Suppressor macrophage treated with lipopolysaccharide for 4 hours (primary cell): Measurements from ENCODE around the gene STX8.

Experiments
- DNase-seq: peaks from one replicate; pipeline ENCODE4 v3.0.0-alpha.2; 2020

STX8 gene

DNA sequence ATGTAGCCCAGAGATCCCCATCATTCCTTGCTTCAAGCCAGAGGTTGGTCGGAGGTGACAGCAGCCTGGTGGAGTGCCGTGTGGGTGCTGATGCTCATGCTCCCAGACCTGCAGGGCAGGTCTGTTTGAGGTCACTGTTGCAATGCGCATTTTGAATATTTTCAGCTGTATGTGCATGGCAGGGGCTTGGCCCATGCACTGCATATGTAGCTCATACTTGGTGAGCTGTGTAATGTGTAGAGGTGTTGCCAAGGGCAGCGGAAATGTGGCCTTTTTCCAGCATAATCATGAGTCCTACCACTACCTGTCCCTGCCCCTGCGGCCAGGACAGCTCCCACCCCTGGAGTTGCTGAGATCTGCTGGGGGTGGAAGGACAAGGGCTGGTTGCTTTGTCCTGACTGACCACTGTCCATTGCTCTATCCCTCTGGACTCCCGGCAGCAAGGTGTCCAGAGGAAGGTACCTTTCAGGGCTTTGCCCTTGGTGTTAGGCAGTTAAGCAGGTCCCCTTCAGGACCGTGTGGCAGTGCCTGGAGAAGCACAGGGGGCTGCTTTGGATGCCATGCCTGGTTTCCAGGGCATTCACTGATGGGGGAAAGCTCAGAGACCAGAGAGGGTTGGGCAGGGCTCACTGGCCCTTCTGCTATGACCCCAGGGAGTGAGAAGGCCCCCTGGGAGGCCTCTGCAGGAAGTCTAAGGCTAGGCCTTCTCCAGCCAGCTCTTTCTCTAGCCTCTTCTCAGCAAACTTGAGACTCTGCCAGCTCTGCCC lies 339.2 kb downstream of the STX8 start:
- DNase-seq, result no peak

DNA sequence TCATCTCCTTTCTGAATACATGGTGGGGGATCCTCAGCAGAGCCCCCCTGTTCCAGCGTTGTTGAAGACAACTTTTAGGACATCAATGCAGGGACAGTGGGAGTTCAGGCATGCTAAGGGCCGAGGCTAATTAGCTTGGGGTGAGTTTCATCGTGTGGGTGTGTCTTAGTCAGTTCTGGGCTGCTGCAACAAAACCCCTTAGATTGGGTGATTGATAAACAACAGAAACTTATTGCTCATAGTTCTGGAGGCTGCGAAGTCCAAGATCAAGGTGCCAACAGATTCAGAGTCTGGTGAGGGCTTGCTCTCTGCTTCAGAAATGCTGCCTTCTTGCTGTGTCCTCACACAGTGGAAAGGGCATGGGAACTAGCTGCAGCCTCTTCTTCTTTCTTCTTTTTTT lies 340.3 kb downstream of the STX8 start:
- no peak for DNase-seq

DNA sequence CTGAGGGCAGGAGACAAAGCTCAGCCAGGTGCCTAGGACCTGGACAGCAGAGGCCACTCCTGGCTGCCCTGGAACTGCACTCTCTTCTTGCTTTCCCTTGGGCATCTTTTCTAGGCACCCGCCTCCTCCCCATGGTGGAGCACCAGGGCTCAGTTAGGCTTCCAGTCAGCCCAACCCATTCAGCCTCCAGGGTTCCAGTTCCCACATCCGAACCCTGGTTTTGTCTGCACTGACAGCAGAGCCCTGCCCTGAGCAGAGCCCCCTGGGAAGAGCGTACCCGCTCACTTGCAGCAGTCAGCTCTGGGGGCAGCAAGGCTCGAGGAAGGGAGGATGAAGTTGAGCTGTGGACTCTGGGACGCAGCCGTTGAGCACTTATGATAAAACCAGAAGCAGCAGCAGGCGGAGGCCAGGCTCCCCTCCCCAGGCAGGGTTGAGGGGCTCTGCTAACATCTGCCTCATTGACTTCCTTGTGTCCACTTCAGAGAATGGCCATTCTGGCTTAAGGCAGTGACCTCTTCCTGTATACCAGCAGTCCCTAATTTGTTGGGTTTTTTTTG lies 341.2 kb downstream of the STX8 start:
- no peak for DNase-seq

DNA sequence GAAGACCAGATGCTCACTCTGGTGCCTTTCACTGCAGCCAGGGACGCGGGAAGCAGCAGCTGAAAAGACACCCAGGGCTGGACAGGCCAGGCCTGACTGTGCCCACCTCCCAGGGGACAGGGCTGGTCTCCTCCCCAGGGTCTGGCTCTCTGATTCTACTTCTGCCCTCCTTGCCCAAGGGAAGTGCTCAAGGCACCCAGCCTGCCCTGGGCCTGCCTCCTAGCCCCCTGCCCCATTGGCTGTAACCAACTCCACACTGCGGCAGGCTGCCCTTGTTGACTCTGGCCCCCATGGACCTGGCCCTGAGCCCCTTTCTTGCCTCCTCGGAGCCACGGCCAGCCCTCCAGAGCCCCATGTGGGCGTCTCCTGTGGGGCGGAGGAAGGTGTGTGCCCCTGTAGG lies 341.9 kb downstream of the STX8 start:
- no peak for DNase-seq

DNA sequence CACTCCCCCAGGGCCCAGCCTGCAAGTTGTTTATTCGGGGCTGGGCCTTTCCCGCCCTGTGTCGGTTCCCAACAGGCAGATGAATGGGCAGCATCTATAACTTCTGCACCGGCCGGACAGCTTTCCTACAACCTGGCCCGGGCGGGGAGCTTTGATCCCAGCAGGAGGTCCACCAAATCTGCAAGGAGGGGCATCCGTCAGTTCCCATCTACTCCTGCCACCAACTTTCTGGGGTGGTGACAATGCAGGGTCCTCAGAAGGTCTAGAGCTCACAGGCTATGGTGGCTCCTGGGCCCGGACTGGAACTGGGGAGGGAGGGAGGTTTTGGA lies 342.4 kb downstream of the STX8 start:
- no peak for DNase-seq

DNA sequence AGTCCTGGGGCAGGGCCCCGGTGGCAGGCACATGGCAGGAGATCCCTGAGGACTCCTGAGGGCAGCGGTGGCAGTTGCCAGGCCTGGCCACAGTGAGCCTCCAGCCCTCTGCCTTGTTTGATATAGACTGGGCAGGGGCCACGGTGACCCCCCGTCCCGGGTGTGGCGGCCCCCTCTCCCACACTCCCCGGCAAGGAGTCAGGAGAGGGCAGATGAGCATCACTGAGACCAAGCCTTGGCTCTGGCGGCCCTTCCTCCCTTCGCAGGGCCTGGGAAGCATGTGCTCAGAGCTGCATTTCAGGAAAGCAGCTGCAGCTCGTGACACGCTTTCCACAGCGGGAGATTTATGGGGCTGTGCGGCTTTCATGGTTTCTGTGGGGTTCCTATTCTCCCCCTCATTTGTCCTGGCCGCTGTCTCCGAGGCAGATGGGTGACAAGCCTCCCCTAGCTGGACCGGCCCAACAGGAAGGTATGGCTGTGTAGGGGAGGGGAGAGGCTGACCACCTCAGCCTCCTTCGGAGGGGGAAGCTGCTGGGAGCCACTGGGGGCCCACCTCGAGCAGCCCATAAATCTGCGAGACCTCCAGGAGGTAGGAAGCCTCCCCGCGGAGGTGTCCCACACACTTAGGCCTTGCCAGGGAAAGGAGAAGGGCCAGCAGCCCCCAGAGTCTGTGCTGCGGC lies 342.9 kb downstream of the STX8 start:
- DNase-seq, result no peak

DNA sequence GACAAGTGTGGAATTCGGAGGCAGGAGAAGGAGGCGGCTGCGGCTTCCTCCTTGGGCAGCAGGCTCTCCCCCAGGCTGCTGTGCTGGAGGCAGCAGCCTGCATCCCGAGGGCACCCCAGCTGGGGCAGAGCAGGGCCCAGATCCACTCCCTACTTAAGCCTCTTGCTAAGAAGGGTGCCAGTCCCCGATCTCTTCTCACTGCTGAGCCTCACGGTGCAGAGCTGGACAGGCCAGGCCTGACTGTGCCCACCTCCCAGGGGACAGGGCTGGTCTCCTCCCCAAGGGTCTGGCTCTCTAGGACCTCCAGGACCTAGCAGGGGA lies 343.5 kb downstream of the STX8 start:
- DNase-seq, result no peak

DNA sequence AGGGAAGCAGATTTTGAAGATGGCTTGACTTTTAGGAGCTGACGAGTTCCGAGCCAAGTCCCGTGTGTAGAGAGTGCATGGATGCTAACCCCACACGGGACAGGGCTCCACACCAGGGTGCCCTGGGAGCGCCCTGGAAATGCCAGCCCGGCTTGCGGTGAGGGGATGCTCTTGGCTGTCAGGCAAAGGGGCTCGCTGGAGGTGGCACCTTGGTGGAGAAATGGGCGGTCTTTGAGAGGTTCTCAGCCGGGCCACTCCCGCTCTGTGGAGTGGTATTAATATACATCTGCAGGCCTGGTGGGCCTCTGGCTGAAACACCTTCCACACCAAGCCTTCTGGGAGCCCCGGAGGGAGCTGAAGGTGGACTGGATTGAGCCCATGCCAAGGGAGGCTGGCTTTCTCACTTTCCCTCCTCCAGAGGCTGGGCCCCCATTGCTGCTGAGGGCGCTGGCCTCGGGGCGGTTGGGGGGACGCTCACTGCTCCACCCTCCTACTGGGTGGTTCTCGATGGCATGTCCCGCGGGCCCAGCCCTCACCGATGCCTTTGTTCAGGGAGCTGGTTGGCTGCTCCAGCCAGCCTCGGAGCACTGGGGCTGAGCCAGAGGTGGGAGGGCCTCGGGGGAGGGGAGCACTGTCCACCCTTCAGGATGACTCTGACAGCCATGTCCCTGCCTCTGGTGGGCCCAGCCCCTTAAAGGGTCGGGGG lies 344.0 kb downstream of the STX8 start:
- DNase-seq, result no peak

DNA sequence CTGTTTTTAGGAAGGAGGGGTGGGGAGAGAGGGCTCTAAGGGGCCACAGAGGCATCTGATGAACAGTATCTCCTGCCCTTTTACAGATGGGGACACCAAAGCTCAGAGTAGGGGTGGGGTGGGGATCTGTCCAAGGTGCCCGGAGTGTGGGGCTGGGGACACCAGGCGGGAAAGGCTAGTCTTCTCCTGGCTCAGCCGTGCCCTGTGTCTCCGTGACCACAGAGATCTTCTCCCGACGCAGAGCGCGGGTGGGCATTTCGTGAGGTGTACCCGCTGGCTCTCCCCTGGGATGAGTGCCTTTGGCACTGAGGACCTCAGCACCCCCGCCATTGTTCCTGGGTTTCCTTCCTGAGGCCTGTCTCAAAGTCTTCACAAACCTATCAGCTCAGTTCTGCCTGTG lies 344.8 kb downstream of the STX8 start:
- DNase-seq, result no peak

DNA sequence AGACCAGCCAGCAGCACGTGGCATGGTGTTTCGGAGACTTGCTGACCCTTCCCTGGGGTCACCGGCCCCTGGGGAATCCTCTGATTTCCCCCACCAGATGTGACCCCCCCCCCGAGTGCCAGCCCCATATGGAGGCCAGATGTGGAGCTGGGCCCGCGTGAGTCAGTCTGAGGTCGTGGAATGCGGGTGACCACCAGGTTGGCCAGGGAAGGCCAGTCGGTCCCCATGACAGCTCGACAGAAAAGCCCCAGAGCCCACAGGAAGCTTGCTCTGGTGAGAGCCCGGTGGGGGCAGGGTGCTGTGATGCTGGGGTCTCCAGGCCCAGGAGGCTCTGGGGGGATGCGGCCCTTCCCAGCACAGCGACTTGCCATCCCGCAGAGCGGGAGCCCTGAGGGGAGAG lies 345.3 kb downstream of the STX8 start:
- DNase-seq, result no peak

DNA sequence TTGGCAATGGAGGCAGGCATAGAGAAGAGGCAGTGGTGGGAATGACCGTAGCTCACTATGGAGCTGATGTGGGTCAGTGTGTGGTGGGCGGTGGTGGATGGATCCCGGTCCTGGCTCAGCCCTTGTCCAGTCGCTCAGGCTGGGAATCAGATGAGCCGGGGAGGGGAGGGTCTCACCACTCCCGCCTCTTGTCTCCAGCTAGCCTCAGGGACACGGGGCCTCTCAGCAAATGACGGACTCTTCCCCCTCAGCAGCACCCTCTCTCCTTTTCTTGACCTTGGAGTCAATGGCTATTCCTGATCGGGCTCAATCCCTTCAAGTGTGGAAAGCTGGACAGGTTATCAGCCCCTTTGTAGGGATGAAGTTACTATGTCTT lies 345.8 kb downstream of the STX8 start:
- DNase-seq, result no peak

DNA sequence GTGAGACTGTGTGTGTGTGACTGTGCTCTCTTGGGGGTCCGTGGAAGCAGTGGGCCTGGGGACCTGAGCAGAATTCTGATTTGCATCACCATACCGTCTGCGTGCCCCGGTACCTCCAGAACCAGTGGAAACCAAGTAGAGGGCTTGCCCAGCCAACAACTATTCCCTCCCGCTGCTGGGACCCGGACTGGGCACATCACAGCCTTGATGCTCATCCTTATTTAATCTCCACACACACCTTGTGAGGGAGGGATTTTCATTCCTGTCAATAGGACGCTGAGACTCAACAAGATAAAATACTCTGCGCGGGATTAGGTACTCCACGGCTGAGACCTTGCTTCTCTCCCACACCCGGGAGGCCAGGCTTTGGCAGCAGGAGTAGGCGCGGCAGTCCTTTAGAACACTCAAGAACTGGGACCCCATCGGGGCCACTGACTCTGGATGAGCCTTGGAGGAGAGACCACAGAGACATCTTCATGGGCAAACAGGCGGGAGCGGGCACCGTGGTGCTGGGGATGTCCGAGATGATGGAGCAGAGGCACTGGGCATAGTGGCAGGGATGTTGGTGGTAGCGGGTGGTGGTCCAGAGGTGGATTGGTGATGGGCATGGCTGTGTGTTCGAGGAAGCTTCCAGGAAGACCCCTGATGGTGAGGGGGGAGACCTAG lies 346.3 kb downstream of the STX8 start:
- no peak for DNase-seq

DNA sequence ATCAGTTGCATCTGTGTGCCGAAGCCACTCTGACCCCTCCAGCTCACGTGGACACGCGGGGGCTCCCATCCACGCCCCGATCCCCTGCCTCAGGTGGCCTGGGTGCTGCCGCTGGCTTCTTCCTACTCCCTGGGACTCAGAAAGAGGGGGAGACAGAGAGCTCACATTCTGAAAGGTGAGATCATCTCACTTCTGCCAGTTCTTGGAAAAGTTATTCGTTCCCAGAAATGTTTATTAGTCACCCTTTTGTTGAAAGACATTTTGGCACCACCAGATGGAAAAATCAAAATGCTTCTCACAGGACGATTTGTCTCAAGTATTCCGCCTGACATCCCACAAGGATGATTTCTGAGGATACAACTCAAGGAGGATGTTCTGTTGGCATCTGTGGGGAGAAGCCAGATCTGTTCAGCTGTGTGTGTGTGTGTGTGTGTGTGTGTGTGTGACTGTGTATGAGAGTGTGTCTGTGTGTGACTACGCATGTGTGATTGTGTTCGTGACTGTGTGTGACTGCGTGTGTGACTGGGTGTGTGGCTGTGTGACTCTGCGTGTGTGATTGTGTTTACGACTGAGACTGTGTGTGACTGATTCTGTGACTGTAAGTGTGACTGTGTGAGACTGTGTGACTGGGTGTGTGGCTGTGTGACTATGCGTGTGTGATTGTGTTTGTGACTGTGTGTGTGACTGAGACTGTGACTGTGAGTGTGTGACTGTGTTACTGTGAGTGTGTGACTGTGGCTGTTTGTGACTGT lies 347.0 kb downstream of the STX8 start:
- DNase-seq, result no peak

DNA sequence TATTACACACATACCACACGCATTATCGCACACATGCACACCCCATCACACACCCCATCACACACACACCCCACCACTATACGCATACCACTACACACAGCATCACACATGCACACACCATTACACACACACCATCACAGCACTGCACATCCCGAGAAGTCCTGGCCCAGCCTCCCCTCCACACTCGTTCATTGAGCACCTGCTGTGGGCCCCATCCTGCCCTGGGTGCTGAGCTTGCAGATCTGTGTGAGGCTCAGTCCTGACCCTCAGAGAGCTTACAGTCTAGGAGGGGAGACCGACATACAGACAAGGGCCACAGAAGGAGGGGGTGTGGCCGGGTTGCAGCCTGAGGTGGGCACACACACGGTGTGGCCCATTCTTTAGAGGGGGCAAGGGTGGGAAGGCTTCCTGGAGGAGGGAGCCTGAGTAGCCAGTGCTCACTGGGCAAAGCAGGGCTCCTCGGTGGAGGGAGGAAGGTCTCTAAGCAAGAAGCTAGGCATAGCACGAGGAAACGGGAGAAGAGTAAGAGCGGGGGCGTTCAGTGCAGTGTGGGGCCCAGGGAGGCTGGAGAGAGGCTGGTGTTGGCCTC lies 347.7 kb downstream of the STX8 start:
- no peak for DNase-seq

DNA sequence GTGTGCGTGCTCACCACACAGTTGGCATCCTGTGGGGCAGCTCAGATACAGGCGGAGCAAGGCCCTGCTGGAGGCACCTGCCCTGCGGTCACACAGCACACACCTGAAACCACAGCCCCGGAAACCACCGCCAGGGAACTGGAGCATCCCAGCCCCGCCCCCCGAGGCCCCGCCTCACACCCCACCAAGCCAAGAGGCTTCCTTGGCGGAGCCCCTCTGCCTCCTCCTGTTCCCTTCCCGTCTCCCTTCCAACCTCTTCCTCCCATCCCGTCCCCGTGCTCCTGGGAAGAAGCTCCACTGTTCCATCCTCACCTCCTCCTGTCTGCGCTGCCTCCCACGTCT lies 348.9 kb downstream of the STX8 start:
- DNase-seq, result no peak

DNA sequence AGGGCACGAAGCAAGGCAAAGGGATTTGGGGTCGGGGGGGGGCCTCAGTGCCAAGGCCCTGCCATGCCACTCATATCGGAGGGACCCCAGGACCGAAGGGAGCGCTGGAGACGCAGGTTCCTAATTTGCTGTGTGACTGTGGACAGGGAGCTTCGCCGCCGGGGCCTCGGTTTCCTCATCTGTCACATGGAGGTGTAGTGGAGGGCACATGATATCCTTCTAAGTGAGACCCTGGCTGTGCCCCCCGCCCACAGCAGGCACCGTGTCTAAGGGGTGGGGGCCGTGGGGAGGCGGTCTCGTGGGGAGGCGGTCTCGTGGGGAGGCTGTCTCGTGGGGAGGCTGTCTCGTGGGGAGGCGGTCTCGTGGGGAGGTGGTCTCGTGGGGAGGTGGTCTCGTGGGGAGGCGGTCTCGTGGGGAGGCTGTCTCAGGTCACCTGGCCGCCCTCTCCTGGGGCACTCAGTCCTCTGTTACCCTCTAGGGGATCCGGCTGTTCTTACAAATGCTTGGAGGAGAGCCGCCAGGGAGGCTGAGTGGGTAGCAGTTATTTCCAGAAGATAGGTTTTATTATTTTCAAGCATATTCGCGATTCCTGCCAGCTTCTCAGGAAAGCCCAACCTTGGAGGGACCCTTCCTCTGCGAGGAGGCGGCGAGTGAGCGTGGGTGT lies 349.4 kb downstream of the STX8 start:
- DNase-seq, result no peak

DNA sequence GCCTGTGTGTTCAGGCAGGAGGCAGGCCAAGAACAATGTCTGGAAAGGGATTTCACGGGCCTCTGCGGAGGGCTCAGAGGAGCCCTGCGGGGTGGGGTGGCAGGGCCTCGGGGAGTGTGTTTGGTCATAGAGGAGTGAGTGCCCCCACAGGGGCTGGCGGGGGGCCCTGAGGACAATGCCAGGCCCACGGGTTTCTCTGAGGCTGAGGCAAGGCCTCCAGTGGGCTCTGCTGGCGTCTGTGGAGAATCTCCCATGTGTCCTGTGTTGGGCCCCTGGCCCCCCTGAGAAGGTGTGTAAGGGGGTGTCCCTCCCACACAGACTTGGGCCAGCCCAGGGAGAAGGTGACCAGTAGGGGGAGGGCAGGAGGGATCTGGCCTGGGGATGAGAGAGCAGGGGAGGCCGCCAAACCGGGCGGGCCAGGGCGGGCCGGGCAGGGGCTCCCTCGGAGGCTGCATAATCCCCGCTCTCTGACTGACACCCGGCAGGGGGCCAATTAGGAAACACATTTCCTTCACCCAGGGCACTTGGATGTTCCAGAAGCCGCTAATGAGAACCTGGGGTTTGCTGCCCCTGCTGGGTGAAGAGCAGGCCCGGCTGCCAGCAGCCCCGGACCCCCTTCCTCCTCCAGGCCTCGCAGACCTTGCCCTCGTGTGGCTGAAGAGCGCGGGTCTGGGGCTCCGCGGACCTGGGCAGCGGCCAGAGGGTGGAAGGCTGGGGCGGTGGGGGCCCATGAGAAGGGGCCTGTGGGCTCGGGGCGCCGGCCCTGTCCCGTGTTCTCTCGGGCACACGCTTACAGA lies 350.1 kb downstream of the STX8 start:
- DNase-seq, result no peak

DNA sequence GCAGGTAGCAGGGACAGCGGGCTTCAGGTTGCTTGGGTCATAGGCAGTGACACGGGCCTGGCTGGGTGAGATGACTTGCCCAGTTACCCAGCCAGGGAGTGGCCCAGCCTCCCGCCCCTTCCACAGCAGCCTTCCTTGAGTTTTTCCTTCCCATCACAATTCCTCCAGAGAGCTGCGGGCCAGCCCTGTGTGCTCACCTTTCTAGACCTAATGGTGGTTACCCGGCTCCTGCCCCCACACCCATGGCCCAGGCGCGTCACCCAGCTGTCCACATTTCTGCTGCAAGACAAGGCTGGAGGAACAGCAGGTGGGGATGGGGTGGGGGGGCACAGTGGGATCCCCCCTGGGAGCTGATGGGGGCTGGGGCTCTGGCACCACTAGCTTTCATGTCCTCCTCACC lies 351.1 kb downstream of the STX8 start:
- DNase-seq, result no peak

DNA sequence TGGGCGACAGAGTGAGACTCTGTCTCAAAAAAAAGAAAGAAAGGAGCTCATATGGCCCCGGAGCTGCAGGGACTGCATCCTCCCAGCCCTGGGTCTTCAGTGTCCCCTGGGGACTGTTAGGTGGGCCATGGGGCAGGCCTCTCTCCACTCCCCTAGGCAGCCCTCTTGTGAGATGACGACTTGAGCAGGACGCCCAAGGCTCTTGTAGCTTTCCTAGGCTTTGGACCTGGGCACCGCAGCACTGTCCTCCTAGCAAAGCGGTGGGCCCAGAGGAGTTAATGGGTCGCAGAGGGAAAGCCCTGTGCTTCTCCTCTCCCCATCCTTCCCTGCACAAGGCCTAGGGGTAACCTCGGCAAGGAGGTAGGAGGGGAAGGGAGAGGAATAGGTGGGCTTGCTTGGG lies 352.1 kb downstream of the STX8 start:
- DNase-seq, result no peak

DNA sequence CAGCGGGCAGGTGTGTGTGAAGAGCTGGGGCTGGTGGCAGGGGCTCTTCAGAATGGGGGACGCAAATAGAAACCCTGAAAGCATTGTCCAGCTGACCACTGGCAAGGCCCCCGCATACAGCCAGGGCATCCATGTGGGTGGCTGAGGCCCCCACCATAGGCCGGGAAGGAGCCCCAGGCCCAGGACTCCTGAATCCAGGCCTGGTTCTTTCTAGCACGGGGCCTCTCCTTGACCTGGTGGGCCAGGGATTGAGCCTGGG lies 353.8 kb downstream of the STX8 start:
- DNase-seq, result no peak

DNA sequence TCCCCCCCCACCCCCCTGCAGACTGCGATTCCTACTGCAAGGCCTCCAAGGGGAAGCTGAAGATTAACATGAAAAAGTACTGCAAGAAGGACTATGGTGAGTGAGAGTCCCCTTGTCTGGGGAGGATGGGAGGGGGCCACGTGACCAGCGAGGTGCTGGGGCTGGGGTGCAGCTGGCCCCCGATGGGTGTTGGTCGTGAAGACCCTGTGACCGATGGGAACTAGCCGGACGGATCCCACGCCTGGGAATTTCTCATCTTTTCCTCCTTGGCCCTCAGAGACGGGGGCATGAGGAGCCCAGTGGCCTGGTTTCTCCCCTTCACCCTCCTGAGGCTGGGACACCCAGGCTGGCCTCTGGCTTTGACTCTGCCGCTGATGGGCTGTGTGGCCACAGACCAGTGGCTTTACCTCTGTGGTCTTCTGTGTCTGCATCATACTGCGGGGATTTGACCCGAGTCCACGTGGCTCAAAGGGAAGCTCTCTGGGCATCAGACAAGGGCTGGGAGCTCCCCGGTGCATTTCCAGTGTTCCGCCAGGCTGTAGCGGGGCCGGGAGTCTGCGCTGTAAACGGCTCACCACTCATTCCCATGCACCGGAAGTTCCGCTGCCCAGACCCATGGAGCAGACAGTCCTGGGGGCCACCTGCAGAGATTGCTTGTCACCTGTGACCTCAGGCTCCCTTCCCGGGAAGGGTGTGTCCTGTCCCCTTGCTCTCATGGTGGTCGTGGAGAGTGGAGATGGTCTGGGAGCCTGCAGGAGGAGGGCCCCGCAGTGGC lies 354.3 kb downstream of the STX8 start:
- DNase-seq, result no peak
